Renal pelvis (tissue), 4 donors: Measurements from ENCODE around the gene KMT2C. TPM values are rescaled to one million over a fixed set of nuclear protein-coding genes. Genes with fewer than 3 reads are reported as not detected.
A peak's percentile ranks its signal among the peaks of the same experiment; 100 is the strongest.

Source experiments
- DNase-seq: peaks from one replicate; pipeline ENCODE4 v3.0.0-alpha.2; 2013
- polyA plus RNA-seq, 3 donors: library from polyadenylated mRNA; unstranded; fragments of 120-200 nt; gene quantifications; one replicate each; pipeline ENCODE4 v1.2.1, GENCODE V29; 2013; ENCODE audit not compliant: insufficient read length in 3 of 3

Gene KMT2C
- polyA plus RNA-seq, 3 donors, result 36.2 to 46.0 (median 43.2) TPM

DNA sequence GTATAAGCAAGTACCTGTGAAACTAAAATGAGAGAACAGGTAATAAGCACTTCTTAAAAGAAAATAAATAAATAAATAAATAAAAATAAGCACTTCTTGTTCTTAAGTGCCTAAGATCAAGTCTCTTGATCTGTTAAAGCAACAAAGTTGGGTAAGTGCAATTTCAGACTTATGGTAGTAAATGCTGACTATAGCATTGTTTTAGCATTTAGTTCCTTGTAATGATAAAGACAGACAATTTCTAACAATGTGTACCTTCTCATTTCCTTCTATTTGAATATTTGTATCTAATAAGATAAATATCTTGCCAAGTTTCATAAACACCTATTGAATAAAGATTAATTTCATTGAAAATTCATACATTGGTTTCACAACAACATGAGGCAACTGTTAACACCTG lies 323.0 kb downstream of the KMT2C start:
- DNase-seq, result no peak

DNA sequence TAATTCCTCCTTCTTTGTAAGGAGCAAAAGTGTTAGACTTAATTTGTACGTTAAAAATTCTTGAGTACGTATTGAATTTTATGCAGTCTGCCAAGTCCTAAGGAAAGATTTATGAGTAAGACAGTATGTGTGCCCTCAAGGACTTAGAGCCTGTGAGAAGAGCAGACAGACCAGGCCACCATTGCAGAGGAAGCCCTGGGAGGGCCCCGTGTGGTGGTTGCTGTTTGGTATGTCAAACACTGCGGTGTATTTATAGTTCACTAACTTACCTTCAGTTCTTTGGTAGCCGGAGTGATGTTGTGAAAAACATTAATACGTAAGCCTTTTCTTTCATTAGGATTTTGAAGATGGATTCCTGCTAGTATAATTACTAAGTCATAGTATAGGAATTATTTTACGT lies 327.4 kb downstream of the KMT2C start:
- no peak for DNase-seq

DNA sequence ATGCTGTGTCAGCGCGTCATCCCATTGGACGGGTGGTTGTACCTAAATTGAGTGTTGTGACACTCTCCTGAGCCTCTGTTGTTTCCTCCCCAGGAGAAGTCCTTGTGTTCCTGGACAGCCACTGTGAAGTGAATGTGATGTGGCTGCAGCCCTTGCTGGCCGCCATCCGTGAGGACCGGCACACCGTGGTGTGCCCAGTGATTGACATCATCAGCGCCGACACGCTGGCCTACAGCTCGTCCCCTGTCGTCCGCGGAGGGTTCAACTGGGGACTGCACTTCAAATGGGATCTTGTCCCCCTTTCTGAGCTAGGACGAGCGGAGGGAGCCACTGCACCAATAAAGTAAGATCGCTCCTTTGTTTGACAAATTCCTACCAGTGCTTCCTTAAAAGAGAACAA lies 327.9 kb downstream of the KMT2C start:
- DNase-seq, result no peak

DNA sequence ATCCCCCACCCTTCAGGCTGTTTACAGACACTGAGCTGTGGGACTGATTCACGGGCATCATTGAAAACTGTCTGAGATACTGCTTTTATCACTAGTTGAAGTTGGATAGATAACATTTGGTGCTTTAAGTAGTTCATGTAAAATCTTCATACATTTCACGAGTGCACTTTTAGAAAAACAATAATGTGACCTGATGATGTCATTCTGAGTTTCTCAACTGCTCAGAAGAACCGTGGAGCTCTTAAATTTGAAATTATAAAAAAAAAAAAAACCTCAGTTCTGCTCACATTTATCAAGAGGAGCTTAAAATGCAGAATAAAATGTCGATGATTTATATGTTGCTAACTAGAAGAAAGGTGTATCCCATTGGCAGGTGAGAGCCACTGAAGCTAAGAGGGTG lies 328.8 kb downstream of the KMT2C start:
- DNase-seq, result no peak

DNA sequence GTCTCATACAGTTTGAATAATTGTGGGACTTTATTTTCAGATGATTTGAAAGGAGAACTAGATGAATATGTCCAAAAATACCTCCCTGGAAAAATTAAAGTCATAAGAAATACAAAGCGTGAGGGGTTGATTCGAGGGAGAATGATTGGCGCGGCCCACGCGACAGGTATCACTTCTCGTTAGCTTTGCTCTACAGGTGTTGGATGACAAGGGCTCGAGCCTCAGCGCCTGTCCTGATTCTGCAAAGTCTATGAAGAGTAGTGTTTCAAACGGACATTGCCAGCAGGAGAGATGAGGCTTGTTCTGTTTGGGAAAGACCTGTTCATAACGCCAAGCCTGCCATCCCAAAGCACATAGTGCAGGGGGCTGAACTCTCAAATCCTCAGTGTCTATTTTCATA lies 330.6 kb downstream of the KMT2C start:
- no peak for DNase-seq

DNA sequence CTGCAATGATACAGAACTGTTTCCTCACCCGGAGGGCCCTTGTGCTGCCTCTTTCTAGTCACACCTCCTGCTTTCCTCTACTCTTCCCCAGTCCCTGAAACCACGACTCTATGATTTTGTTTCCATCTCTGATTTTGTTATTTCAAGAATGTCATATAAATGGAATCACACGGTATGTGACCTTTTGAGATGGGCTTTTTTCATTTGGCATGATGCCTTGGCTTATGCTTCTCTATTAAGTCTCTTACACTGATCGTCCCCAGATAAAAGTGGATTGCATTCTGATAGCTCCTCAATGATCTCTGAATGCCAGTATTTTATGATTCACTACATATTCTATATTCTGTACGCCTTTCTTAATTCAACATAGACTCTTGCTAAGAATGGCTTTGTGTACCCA lies 332.1 kb downstream of the KMT2C start:
- no peak for DNase-seq

DNA sequence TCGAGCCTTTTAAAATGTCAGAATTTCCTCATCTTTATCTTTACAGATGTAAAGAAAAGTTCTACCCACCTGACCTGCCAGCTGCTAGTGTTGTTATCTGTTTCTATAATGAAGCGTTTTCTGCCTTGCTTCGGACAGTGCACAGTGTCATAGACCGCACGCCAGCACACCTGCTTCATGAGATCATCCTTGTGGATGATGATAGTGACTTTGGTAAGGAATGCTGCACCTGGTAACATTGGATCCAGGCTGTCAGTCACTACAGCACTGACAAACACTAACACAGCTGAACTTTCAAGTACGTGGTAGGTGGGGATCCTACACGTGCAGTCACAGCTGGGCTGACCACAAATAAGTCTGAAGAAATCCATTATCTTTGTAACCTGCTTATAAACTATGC lies 332.7 kb downstream of the KMT2C start:
- no peak for DNase-seq

DNA sequence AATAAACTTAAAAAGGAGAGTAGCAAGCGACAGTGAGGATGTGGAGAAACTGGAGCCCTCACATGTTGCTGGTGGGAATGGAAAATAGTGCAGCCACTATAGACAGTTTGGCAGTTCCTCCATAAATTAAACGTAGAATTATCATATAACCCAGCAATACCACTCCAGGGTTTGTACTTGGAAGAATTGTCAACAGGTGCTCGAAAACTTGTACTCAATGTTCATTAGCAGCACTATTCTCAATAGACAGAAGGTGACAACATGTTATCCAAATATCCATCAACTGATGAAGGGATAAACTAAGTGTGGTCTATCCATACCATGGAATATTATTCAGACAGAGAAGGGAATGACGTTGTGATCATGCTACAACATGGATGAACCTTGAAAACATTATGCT lies 338.5 kb downstream of the KMT2C start:
- DNase-seq, result no peak

DNA sequence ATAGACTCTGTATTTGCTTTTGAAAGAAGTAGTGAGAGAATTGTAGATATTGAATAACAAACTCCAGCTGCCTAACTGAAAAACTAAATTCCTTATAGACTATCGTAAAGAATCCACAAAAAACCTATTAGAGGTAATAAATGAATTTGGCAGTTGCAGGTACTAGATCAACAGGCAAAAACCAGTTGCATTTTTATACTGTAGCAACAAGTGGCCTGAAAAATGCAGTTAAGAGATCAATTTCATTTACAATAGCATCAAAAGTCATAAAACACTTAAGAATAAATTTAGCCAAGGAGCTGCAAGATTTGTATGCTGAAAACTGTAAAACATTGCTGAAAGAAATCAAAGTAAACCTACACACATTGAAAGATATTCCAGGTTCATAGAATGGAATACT lies 340.0 kb downstream of the KMT2C start:
- DNase-seq, result no peak

DNA sequence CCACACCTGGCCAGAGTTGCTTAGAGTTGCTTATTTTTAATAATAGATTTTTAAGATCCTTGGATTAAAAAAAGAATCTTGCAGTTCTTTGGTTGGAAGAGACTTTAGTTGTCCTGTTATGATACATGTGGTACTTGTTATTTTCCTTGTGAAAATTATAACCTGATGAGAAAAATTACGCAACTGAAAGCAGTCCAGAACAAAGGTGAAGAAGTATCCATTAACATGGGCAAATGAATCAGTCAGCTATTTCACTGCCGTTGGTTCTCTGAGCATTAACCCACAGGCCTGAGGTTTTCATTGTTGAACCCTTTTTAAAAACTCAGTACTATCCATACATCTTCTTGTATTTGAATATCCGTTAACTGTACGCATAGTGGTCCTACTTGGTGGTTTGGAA lies 342.1 kb downstream of the KMT2C start:
- no peak for DNase-seq

DNA sequence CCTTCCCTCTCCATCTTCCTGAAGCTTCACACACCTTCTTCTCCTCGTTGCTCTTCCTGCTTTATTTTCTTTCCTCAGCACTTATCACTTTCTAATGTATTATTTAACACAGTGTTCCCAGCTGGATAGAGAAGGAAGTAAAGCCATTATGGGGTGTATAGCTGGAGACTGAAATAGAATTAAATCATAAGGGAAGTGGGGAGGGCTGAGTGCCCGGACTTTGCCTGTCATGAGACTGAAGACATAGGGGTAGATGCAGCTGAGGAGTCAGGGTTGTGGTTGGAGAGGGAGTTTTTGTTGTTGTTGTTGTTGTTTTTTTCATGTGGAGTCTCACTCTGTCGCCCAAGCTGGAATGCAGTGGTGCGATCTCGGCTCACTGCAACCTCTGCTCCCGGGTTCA lies 345.1 kb downstream of the KMT2C start:
- no peak for DNase-seq

DNA sequence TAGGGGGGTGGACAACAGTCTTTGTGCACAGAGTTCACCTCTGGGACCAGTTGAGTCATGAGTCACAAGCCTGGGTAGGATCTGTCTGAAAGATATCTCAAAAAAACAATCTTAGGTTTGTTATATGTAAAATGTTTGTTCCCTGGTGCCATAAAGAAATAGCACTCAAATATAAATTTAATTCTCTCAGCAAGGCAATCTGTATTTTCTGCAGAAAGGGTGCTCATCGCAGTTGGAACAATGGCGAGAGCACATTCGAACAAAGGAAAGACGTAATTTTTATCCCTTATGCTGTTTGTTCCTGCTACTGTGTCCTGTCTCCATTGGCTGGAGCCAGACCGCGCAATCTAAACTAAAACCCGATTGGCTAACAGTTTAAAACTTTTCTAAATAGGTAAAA lies 346.6 kb downstream of the KMT2C start:
- no peak for DNase-seq

DNA sequence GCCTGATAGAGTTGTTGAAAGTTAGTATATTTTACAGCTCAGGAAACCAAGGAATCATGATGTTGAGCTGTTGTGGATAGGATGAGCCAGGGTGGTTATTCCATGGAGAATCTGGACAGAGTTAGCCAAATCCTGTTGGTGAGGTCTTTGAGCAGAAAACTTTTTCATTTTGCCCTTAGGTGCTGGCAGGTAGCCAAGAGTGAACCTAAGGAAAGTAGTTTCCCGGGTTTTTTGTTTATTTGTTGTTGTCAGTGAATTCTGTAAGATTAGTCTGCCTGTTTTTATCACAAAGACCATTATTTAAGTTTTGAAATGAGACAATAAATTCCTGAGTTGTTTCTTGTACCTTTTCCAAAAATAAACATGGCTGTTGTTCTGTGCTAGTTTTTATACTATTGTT lies 349.3 kb downstream of the KMT2C start:
- DNase-seq, result no peak

DNA sequence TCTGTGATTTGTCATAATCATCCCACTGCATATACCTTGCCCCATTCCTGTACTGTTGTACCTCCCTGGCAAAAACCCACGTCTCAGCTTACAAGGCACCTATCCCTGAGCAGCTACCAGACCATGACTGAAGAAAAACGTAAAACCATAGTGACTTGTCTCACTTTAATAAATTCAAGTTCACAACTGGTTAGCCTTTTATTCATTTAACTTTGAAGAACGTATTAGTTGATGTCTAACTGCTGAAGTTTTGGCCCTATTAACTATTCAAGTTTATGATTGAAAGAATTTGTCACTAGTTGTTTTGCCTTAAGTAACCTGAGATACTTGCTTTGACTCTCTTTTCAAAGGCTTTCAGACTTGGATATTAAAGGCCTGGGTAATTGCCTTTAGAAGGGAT lies 350.7 kb downstream of the KMT2C start:
- DNase-seq, result peak; percentile 54

Other genes starting within 250 kb of the KMT2C start
- gene XRCC2, start 240.1 kb upstream of the KMT2C start, polyA plus RNA-seq, result 10 to 100 TPM in 2 of 3 donors, 1 to 10 TPM in 1; 6.0 to 12.7 (median 11.2) TPM